DOHH2 (cell line): ENCODE results near the gene FNIP1.

Source experiments
- CTCF ChIP-seq: fragments of 200-600 bp; sonication (generic); IDR thresholded peaks from one replicate; pipeline ENCODE4 v1.5.1; 2014; ENCODE audit warnings: antibody characterized with exemption, mild to moderate bottlenecking, low read depth, low read length; ENCODE audit not compliant: poor library complexity, severe bottlenecking
- EZH2phosphoT487 ChIP-seq: fragments of 200-600 bp; sonication (generic); IDR thresholded peaks from 2 replicates; pipeline ENCODE4 v1.6.1; 2017; ENCODE audit warnings: borderline replicate concordance, mild to moderate bottlenecking, antibody characterized with exemption, low read length, moderate library complexity, mixed read lengths

- TF ChIP-seq EZH2phosphoT487 (no peak), CTCF (no peak)
Measured at GRCh38 chr5:131659290-131659689, 137.5 kb downstream of the FNIP1 start.
